AG10803 (cell line): Measurements from ENCODE around the gene SULT1A1.
"Not testable (repeated sequence)": the region's sequence is repeated elsewhere in the genome, so short reads cannot be mapped to it uniquely, and the experiment has no call there.

ENCODE experiments used
- DNase-seq: peaks from one replicate; pipeline ENCODE4 v3.0.0; 2010; ENCODE audit warnings: low read depth
- H3K4me3 ChIP-seq: 2 replicates; pipeline ENCODE4 v1.5.1; 2011; ENCODE audit warnings: mild to moderate bottlenecking, low read length, control low read depth
- TF ChIP-seq, protein P1 (sequence below): conservative IDR thresholded peaks from 2 replicates; pipeline ENCODE4 v1.5.1; 2011; ENCODE audit warnings: mild to moderate bottlenecking, low read length, control low read depth, inconsistent platforms

Gene SULT1A1

GRCh38 chr16:28607116-28607623 lies 2.7 kb downstream of the SULT1A1 start:
- TF ChIP-seq, protein P1, sequence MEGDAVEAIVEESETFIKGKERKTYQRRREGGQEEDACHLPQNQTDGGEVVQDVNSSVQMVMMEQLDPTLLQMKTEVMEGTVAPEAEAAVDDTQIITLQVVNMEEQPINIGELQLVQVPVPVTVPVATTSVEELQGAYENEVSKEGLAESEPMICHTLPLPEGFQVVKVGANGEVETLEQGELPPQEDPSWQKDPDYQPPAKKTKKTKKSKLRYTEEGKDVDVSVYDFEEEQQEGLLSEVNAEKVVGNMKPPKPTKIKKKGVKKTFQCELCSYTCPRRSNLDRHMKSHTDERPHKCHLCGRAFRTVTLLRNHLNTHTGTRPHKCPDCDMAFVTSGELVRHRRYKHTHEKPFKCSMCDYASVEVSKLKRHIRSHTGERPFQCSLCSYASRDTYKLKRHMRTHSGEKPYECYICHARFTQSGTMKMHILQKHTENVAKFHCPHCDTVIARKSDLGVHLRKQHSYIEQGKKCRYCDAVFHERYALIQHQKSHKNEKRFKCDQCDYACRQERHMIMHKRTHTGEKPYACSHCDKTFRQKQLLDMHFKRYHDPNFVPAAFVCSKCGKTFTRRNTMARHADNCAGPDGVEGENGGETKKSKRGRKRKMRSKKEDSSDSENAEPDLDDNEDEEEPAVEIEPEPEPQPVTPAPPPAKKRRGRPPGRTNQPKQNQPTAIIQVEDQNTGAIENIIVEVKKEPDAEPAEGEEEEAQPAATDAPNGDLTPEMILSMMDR = no peak
- H3K4me3 ChIP-seq = no peak overlapping the region
- DNase-seq = no peak

- no peak overlapping the region for H3K4me3 ChIP-seq
- TF ChIP-seq, protein P1 = no peak
- DNase-seq = no peak
Measured at GRCh38 chr16:28606291-28607115, 3.3 kb downstream of the SULT1A1 start.

DNA sequence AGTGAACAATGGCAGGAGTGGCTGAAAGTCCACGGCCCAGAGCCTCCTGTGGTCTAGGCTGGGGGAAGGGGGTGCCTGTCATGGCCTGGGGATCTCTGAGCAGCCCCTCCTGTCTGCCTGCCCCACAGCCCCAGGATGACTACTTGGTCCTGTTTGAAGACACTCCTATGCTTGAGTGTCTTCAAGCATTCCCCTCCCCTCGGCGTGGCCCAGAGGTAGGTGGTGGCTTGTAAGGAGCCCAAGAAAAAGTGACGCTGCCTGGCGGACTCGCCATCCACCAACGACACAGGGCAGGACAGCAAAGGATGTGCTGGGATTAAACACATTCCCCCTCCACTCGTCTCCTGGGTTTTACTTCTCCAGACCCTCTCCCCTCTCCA lies 5.7 kb downstream of the SULT1A1 start:
- no peak for DNase-seq
- TF ChIP-seq, protein P1 = no peak
- H3K4me3 ChIP-seq = no peak overlapping the region

DNA sequence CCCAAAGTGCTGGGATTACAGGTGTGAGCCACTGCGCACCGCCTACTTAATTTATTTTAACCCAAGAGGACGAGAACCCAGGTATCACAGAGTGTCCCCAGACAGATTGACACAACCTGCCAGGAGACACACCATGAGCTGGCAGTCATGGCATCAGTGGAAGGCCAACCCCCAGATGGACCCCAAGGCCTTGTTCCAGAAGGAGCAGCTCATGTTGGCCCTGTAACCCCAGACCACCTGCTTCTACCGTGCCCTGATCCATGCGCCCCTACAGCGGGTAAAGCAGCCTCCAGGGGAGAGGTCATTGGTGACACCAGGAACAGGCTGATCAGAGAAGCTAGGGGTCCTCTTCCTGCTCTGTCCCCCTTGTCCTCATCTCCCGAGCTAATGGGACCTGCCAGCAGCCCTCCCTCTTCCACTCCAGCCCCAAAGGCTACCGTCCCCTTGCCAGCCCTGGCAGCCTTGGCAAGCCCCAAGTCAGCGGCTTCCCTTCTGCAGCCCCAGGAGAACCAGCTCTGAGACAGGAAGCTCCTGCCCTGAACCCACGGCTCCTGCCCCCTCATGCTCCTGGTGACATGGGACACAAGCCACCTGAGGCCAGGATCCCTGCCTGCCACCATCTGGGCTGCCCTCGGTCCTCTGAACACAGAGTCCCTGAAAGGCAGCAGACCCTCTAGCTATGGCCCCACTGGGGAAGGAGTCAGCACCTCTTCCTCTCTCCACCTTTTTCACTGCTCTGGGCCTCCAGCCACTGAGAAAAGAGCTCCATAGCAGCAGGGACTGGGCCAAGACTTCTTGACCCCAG lies 6.3 kb downstream of the SULT1A1 start:
- no peak for DNase-seq
- TF ChIP-seq, protein P1 = no peak
- no peak overlapping the region for H3K4me3 ChIP-seq

GRCh38 chr16:28602529-28602928 lies 7.3 kb downstream of the SULT1A1 start:
- H3K4me3 ChIP-seq = no peak overlapping the region
- no peak for DNase-seq
- TF ChIP-seq, protein P1 = no peak

GRCh38 chr16:28602062-28602461 lies 7.8 kb downstream of the SULT1A1 start:
- DNase-seq, H3K4me3 ChIP-seq: not testable (repeated sequence)

- DNase-seq, H3K4me3 ChIP-seq: not testable (repeated sequence)
Measured at GRCh38 chr16:28601589-28601988, 8.3 kb downstream of the SULT1A1 start.

DNA sequence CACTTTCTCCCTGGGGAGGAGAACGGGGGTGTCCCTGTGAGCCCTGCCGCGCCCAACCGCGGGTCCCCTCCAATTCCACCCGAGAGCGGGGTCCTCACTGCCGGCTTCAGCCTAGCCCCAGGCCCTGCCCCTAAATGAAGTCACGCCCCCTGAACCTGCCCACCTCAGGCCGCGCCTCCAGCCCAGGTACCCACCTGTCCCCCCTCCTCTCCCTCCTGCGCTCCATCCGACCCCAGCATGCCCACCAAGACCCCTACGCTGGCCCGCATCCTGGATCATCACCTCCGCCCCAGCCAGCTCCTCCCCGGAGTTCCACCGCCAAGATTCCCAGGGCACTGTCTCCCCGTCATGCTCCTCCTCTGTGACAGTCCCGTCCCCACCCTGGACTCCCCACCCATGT lies 8.9 kb downstream of the SULT1A1 start:
- not testable (repeated sequence) for DNase-seq, H3K4me3 ChIP-seq

- not testable (repeated sequence) for DNase-seq, H3K4me3 ChIP-seq
Measured at GRCh38 chr16:28599377-28600285, 10.2 kb downstream of the SULT1A1 start.
